ENCODE measurements around the gene MAPRE3.

The MAPRE3 gene

GRCh38 chr2:27053321-27053720 lies 82.9 kb downstream of the MAPRE3 start:
- no peak for TF ChIP-seq CTCF (IDR thresholded peaks at IDR 0.05; ENCODE audit: insufficient read depth, low read depth, low read length, missing control alignments)

GRCh38 chr2:27053776-27054175 lies 83.3 kb downstream of the MAPRE3 start:
- DNase-seq (ENCODE audit: low read depth), result no peak
- TF ChIP-seq CTCF (IDR thresholded peaks at IDR 0.05; ENCODE audit: insufficient read depth, low read depth, low read length, missing control alignments), result no peak
- no peak overlapping the region for H3K4me3 ChIP-seq (ENCODE audit: low read depth, low read length)

More at GRCh38 chr2:27053321-27053720, 82.9 kb downstream of the MAPRE3 start:
- no peak overlapping the region for H3K4me3 ChIP-seq (ENCODE audit: low read depth, low read length)
- DNase-seq (ENCODE audit: low read depth), result no peak

- no peak overlapping the region for H3K4me3 ChIP-seq (ENCODE audit: low read depth, low read length)
- TF ChIP-seq CTCF (IDR thresholded peaks at IDR 0.05; ENCODE audit: insufficient read depth, low read depth, low read length, missing control alignments), result no peak
- no peak for DNase-seq (ENCODE audit: low read depth)
Observed at GRCh38 chr2:27054721-27055120, 84.3 kb downstream of the MAPRE3 start.

GRCh38 chr2:27057184-27057583 lies 86.7 kb downstream of the MAPRE3 start:
- H3K4me3 ChIP-seq (ENCODE audit: low read depth, low read length), result no peak overlapping the region
- TF ChIP-seq CTCF (IDR thresholded peaks at IDR 0.05; ENCODE audit: insufficient read depth, low read depth, low read length, missing control alignments), result no peak
- DNase-seq (ENCODE audit: low read depth), result no peak

GRCh38 chr2:27058210-27058609 lies 87.8 kb downstream of the MAPRE3 start:
- no peak for TF ChIP-seq CTCF (IDR thresholded peaks at IDR 0.05; ENCODE audit: insufficient read depth, low read depth, low read length, missing control alignments)
- no peak overlapping the region for H3K4me3 ChIP-seq (ENCODE audit: low read depth, low read length)
- DNase-seq (ENCODE audit: low read depth), result no peak

- no peak for DNase-seq (ENCODE audit: low read depth)
- no peak overlapping the region for H3K4me3 ChIP-seq (ENCODE audit: low read depth, low read length)
- TF ChIP-seq CTCF (IDR thresholded peaks at IDR 0.05; ENCODE audit: insufficient read depth, low read depth, low read length, missing control alignments), result no peak
Observed at GRCh38 chr2:27059141-27059820, 88.8 kb downstream of the MAPRE3 start.

GRCh38 chr2:27060323-27060722 lies 89.9 kb downstream of the MAPRE3 start:
- no peak for DNase-seq (ENCODE audit: low read depth)
- TF ChIP-seq CTCF (IDR thresholded peaks at IDR 0.05; ENCODE audit: insufficient read depth, low read depth, low read length, missing control alignments), result no peak
- H3K4me3 ChIP-seq (ENCODE audit: low read depth, low read length), result no peak overlapping the region
